ENCODE results near the gene SERPINA5. TPM values are rescaled to one million over a fixed set of nuclear protein-coding genes. Genes with fewer than 3 reads are reported as not detected.
A peak's percentile ranks its signal among the peaks of the same experiment; 100 is the strongest.

Gene SERPINA5
- total RNA-seq, 4 donors from 2014 or later, result 0.76 to 4.5 (median 1.9) TPM; not detected in 1

DNA sequence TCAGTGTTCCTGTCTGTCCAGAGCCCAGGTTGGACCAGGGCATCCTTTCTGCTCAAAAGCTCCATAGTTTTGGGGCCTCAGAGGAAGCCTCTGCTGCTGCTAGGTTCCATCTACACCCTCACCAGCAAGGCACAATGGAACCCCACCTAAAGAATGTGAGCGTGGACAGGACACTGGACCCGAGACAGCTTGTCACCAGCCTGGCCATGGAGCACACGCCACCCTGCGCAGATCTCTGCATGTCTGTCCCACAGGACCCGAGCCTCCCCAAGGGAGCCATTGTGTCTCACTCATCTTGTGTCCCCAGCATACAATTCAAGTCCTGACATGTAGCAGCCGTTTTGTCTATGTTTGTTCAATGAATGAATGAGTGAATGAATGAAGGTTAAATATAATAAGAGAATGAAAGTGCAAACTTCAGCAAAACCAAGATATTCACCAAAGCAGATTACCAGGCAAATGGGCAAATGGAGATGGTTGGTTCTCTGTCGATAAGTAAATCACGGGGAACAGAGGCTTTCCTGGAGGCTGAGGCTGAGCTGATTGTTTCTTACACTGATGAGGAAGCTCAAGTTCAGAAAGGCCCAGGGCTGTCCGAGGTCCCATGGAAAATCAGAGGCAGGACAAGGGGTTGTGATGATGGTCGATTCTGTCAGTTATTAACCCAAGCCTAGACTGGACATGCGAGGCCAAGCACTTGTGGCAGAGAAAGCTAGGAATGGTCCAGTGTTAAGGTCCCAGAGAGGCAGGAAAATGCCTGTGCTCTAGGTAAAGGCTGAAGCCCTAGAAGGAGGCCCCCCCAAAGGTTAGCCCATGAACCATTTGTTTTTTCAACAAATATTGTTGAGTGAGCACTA is 58.0 kb downstream of the SERPINA5 start:
- Histone ChIP-seq H3K4me3 (no peak overlapping the region), H3K27me3 (no peaks in the 10 kb centered on the region), H3K27ac (no peak overlapping the region), H3K36me3 (no peaks in the 10 kb centered on the region), H3K4me1 (no peaks in the 10 kb centered on the region), H3K9me3 (no peaks in the 10 kb centered on the region)
- WGBS, result 86% methylated on average over 11 of the region's 11 CpGs
- TF ChIP-seq POLR2A (IDR thresholded peaks at IDR 0.05) (no peak), POLR2AphosphoS5 (IDR thresholded peaks at IDR 0.05) (no peak), EP300 (IDR thresholded peaks at IDR 0.05) (no peak)
- TF ChIP-seq, protein P1, sequence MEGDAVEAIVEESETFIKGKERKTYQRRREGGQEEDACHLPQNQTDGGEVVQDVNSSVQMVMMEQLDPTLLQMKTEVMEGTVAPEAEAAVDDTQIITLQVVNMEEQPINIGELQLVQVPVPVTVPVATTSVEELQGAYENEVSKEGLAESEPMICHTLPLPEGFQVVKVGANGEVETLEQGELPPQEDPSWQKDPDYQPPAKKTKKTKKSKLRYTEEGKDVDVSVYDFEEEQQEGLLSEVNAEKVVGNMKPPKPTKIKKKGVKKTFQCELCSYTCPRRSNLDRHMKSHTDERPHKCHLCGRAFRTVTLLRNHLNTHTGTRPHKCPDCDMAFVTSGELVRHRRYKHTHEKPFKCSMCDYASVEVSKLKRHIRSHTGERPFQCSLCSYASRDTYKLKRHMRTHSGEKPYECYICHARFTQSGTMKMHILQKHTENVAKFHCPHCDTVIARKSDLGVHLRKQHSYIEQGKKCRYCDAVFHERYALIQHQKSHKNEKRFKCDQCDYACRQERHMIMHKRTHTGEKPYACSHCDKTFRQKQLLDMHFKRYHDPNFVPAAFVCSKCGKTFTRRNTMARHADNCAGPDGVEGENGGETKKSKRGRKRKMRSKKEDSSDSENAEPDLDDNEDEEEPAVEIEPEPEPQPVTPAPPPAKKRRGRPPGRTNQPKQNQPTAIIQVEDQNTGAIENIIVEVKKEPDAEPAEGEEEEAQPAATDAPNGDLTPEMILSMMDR (IDR thresholded peaks at IDR 0.05), result no peak
- DNase-seq (ENCODE audit: low spot score in 2 of 2), result peak; percentile 18 to 41

DNA sequence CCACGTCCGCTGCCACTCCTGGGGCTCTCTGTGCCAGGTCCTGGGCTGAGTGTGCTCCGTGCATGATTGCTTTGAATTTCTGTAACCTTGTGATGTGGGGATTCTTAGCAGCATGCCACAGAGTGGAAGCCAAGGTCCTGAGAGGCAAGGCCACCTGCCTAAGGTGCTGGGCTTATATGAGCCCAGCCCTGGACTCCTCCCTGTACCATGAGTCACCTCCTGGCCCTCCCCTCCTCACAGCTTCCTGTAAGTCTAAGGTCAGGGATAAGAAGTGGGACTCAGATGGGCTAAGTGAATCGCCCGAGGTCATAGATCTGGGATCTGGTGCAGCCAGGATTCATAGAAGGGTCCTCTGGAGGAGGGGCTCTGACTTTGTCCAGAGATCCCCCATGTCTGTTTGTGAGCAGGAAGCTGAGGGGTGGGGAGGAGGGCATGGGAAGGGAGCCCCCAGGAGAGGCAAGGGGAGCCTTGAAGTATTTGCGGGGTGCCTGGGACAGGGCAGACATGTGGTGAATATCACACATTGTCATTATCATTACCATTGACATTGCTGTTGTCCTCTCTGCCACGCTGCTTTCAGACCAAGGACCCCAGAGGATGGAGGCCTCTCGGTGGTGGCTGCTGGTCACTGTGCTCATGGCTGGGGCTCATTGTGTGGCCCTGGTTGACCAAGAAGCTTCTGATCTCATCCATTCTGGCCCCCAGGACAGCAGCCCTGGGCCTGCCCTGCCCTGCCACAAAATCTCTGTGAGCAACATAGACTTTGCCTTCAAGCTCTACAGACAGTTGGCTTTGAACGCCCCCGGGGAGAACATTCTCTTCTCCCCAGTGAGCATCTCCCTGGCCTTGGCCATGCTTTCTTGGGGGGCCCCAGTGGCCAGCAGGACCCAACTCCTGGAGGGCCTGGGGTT is 59.8 kb downstream of the SERPINA5 start:
- H3K9me3 ChIP-seq, result no peaks in the 10 kb centered on the region
- H3K27ac ChIP-seq, result no peak overlapping the region
- H3K36me3 ChIP-seq, result no peaks in the 10 kb centered on the region
- H3K27me3 ChIP-seq, result no peaks in the 10 kb centered on the region
- H3K4me3 ChIP-seq, result no peak overlapping the region
- TF ChIP-seq POLR2AphosphoS5 (IDR thresholded peaks at IDR 0.05) (no peak), EP300 (IDR thresholded peaks at IDR 0.05) (no peak), POLR2A (IDR thresholded peaks at IDR 0.05) (no peak)
- TF ChIP-seq, protein P1 (IDR thresholded peaks at IDR 0.05), result no peak
- no peaks in the 10 kb centered on the region for H3K4me1 ChIP-seq
- WGBS, result 87% methylated on average over 8 of the region's 10 CpGs
- peak; percentile 42 to 71 for DNase-seq (ENCODE audit: low spot score in 2 of 2)

DNA sequence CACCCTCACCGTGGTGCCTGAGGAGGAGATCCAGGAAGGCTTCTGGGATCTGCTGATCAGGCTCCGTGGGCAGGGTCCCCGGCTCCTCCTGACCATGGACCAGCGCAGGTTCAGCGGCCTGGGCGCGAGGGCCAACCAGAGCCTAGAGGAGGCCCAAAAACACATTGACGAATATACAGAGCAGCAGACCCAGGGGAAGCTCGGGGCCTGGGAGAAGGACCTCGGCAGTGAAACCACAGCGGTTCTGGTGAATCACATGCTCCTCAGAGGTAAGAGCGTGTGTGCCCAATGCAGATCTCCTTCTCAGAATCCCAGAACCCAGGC is 60.4 kb downstream of the SERPINA5 start:
- H3K36me3 ChIP-seq, result no peaks in the 10 kb centered on the region
- no peak overlapping the region for H3K4me3 ChIP-seq
- 93% methylated on average over 5 of the region's 12 CpGs for WGBS
- no peak for TF ChIP-seq EP300 (IDR thresholded peaks at IDR 0.05)
- no peak for TF ChIP-seq POLR2A (IDR thresholded peaks at IDR 0.05)
- TF ChIP-seq POLR2AphosphoS5 (IDR thresholded peaks at IDR 0.05), result no peak
- TF ChIP-seq, protein P1 (IDR thresholded peaks at IDR 0.05), result no peak
- H3K27ac ChIP-seq, result no peak overlapping the region
- peak in 1 of 2 donors; percentile 65 for DNase-seq (ENCODE audit: low spot score in 2 of 2)
- H3K9me3 ChIP-seq, result no peaks in the 10 kb centered on the region
- no peaks in the 10 kb centered on the region for H3K27me3 ChIP-seq
- H3K4me1 ChIP-seq, result no peaks in the 10 kb centered on the region

Other genes starting within 250 kb of the SERPINA5 start
- not detected for gene SERPINA2, start 214.7 kb upstream of the SERPINA5 start, total RNA-seq
- 10 to 100 TPM in 1 of 4 donors, 1 to 10 TPM in 3; 4.7 to 62.4 (median 7.5) TPM for gene SERPINA1, start 192.8 kb upstream of the SERPINA5 start, total RNA-seq
- gene SERPINA11, start 128.6 kb upstream of the SERPINA5 start, total RNA-seq, result not detected
- gene SERPINA9, start 105.2 kb upstream of the SERPINA5 start, total RNA-seq, result 10 to 100 TPM in 2 of 4 donors, 1 to 10 TPM in 2; 1.8 to 11.0 (median 6.2) TPM
- gene SERPINA12, start 72.0 kb upstream of the SERPINA5 start, total RNA-seq, result 100 to 1,000 TPM in 3 of 4 donors, 10 to 100 TPM in 1; 91.3 to 486 (median 265) TPM
- gene SERPINA4, start 20.0 kb upstream of the SERPINA5 start, total RNA-seq, result not detected
- gene SERPINA3, start 31.0 kb downstream of the SERPINA5 start, total RNA-seq, result 10 to 100 TPM; 31.0 to 91.4 (median 73.2) TPM
- gene GSC, start 188.7 kb downstream of the SERPINA5 start, total RNA-seq, result 1 to 10 TPM in 1 of 4 donors, not detected in 3; 1.6 TPM